ENCODE results near the gene ST3GAL3.
"Not testable (repeated sequence)": the region's sequence is repeated elsewhere in the genome, so short reads cannot be mapped to it uniquely, and the experiment has no call there.

ST3GAL3 gene

DNA sequence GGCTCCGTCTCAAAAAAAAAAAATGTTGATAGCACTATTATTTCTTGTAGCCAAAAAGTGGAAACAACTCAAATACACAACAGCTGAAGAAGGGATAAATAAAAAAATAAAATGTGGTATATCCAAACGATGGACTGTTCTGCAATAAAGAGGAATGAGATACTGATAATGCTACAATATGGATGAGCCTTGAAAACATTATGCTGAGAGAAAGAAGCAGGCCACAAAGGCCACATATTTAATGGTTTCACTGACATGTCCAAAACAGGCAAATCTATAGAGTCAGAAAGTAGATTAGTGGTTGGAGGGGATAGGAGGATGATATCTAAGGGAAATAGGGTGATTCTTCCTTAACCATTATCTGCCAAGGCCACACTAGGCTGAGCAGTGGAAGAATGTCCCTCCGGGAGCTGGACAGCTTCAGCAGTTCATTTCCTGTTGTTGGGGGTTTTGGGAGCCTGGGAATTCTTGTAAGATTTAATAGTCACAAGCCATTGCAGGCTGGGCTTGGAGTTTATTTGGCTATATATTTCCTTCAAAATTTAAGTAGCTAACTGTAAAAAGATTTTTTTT, 53.5 kb downstream of the ST3GAL3 start:
- DNase-seq = no peak

DNA sequence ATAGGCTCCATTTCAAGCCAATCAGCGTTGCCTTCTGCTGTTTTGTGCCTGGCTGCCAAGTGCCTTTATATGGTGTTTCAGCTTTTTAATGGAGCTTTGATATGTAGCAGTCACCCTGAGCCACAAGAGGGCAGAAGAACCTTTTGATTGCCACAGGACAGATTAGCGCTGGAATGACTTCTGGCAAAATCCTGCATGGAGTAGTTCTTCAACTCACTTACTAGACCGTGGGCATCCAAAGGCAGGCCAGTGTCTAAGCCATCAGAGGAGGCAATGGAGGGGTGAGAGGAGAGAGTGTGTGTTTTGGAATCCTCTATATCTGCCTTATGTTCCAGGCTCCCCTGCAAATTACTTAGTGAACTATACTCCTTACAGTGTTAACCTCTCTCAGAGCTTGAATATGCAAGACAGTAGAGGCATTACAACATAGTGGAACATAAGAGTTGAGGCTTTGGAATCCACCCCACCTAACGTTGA, 56.2 kb downstream of the ST3GAL3 start:
- peak; percentile 7 to 25 for DNase-seq

DNA sequence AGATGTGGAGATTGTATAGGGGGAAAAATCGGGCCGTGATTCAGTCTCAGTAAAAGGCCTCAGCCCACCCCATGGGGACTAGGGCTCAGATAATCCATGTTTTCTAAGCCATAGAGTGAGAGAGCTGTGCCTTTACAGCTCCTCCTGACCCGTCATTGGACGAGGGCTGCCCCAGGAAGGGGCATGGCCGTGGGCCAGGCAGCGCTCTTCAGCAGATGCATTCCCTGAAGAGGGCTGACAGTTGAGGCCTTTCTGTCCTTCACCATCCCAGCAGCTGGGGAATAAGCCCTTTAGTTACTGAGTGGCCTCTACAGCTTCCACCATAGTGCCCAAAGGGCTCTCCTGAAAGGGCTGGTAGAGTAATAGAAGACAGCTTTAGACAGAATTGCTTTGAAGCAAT, 57.2 kb downstream of the ST3GAL3 start:
- DNase-seq = no peak

DNA sequence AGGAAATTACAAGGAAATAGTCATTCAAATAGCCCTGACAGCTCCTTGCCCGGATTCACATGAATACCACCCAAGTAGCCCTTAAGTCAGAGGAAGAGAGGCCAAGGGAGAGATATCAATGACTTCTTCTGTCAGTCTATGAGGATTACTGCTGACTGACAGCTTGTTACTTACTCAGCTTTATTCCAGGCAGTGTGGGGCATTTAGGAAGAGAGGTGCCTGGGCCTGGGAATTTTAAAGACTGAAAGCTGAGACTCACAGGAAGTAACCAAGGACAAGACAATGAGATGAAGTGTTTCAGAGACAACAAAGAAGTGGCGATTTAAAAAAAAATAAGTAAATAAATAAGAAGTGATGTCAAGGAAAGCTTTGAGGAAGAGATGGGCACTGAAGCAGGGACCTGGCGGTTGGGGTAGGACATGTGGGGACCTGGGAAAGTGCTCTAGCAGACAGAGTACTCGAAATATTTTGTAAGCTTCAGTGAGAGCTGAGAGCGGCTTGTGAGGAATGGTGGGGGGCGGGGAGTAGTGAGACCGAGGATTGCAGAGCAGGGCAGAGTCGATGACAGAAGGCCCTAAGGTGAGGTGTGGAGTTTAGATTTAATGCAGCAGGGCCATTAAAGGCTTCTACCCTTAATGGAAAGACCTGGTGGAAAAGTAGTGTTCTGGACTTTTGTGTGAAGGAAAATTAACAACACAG, 58.9 kb downstream of the ST3GAL3 start:
- DNase-seq = no peak

DNA sequence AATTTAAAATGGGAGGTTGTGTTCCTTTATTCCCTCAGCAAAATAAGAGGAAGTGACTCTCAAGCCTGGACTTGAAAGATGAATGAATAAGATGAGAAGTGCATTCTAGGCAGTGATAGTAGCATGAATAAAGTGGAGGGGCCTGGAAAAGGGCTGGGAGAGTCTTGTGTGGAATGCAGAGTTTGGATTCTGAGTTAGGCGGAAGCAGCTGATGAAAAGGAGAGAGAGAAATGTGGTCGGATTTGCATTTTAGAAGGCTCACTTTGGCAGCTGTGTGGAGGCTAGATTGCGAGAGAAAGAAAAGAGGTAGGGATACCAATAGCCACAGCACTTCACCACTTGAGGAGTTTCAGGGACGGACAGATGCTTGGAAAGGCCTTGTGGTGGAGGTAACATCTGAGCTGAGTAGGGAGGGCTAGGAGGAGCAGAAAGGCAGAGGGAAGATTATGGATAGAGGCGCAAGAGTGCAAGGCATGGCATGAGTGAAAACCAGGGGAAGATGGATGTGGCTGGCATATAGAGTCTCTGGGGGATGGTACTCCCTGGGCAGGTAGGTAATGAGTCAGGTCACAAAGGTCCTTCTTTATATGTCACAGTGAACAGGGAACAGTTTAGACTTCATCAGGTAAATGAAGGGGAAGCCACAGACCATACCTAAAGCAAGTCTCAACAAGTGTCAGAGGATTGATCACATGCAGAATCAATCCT, 59.6 kb downstream of the ST3GAL3 start:
- DNase-seq = no peak

DNA sequence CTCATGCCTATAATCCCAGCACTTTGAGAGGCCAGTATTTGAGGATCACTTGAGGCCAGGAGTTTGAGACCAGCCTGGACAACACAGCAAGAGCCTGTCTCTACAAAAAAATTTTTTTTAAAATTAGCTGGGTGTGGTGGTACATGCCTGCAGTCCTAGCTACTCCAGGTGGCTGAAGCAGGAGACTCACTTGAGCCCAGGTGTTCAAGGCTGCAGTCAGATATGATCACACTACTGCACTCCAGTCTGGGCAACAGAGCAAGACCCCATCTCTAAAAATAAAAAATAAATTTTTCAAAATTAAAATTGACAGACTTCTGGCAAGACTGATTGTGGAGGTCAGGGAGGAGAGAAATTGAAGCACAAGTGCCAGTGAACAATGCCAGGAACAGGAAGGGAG, 60.8 kb downstream of the ST3GAL3 start:
- DNase-seq = no peak

DNA sequence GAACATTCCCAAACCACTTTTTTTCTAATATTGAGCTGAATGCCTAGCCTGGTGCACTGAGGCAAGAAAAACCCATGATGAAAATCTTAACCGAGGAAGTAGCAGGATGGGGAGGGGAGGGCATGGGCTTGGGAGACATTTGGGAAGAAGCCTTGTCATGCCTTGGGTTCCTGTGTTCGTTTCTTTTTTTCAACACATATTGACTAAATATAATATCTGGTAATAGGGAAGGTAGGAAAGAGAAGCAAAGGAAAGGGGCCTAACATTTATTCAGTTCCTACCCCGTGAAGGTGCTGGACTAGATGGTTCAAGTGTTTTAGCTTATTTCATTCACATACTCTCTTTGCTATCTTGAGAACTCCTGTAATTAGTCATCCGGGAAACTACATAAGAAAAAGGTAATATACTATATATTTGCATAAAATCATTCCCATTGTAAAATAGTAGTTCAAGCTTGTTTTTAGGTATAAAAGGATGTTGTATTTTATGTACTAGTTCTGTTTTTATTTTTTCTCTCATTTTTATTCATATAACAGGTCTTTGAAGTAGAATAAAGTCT, 62.1 kb downstream of the ST3GAL3 start:
- DNase-seq = no peak

DNA sequence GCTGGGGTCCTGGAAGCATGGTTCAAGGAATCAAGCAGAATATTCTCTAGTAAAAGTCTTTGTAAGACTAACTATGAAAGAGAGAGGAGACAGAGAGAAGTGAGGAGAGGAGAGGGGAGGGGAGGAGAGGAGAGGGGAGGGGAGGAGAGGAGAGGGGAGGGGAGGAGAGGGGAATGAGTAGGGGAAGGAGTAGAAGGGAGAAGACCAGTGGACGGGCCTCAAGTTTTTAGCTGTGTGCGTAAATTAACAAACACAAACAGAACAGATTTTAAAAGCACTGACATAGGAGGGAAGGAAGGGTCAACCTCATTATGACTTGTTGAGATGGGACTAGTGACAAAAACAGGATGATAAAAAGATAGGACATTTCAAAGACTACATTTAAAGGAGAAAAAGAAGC, 62.8 kb downstream of the ST3GAL3 start:
- no peak for DNase-seq

DNA sequence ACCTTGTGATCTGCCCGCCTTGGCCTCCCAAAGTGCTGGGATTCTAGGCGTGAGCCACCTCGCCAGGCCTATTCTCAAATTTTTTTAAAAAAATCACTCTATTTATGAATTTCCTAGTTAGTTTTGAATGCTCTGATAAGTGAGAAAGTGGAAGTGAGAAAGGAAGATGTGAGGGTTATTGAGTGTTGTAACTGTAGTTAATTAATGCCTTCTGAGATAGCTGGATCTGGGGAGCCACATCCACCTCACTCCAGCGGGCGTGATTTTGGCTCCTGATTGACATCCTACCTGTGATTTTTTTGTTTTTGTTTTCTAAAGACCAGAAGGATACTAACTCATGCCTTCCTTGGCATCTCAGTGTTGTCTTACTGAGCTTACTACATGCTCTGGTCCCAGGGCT, 65.6 kb downstream of the ST3GAL3 start:
- DNase-seq = no peak

DNA sequence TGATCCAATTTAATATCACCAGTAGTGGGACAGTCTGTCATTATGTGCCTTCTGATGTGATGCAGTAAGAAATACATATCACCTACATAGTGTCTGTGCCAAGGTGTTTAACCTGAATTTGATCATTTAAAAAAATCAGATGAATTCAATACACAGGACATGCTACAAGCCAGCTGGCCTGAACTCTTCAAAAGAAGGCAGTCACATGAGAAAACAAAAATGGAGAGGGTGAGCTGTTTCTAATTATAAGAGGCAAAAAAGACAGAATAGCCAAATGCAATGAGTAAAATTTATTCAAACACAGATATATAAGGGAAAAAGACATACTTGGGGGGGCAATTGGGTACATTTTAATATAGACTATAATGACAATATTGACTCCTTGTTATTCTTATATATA, 66.5 kb downstream of the ST3GAL3 start:
- DNase-seq = no peak

DNA sequence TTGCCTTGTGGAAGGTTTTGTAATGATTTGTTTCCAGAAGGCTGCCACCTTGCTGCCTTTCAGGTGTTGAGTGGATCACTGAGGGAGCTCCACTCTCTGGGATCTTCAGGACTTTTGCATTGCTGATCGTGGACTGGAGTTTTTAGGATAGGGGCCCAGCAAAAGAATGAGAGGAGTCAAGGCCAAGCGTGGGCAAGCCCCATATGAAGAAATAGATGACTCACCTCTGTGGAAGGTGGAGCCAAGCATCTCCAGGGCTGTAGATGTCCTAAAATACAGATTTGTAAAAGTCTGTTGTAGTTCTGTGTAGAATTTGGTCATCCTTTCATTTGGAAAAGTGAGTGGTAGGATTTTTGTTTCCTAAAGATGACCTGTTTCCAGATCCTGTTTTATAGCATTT, 67.0 kb downstream of the ST3GAL3 start:
- no peak for DNase-seq

DNA sequence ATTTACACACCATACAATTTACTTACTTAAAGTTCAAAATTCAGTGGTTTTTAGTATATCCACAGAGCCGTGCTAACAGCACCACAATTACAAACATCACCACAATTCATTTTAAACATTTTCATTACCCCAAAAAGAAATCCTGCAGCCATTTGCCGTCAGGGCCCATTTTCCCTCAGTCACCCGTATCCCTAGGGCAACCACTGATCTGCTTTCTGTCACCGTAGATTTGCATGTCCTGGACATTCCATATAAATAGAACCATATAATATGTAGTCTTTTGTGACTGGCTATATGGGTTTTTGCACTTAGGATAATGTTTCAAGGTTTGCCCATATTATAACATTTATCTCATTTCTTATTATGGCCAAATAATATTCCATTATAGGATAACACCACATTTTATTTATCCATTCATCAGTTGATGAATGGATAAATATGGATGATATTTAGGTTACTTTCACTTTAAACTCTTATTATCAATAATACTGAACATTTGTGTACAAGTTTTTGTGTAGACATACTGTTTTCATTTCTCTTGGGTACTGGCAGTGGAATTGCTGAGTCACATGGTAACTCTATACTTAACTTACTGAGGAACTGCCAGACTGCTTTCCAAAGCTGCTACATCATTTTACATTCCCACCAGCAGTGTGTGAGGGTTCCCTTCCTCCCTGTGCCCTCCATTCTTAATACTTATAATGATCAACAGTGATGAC, 68.9 kb downstream of the ST3GAL3 start:
- DNase-seq = no peak

DNA sequence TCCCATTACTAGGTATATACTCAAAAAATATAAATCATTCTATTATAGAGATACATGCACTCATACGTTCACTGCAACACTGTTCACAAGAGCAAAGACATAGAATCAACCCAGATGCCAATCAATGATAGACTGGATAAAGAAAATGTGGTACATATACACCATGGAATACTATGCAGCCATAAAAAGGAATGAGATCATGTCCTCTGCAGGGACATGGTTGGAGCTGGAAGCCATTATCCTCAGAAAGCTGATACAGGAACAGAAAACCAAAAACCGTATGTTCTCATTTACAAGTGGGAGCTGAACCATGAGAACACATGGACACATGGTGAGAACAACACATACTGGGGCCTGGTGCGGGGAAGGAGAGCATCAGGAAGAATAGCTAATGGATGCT, 70.6 kb downstream of the ST3GAL3 start:
- not testable (repeated sequence) for DNase-seq

DNA sequence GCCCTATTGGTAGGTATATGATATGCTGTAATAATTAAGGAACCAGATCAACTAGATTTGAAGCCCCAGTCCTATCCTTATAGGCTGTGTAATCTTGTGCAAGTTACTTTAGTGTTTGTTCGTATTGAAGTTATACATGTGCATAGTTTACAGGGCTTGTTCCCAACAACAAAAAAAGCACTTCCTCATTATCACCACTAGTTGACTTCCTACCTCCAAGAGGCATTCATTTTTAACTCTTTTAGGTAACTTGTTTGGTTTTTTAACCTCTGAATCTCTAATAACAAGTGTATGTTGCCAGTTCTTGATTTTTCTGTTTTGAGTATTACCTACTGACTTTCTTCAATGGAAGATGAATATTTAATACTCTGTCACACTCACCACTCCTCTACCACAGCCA, 71.9 kb downstream of the ST3GAL3 start:
- DNase-seq = no peak

DNA sequence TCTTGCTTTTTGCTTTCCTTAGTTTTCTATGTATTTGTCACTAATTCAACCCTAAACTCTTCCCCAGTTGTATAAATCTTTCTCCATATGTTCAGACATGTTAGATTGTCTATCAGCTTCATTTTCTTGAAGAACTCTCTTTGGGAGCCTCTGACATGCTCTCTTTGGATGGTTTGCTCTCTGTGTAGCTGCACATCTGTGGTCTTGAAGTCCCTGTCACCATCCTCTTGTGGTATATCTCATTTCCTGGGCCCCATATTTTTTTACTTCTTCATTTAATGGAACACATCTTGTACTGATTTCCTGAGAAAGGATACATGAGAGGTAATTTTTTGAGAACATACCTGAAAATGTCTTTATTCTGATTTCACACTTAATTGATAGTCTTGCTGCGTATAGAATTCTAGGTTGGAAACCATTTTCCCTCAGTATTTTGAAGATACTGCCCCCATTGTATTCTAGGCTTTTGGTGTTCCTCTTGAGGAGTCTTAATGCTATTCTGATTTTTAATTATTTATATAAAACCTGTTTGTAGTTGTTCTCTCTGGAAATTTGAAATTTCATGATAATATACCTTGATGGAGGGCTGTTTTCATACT, 72.6 kb downstream of the ST3GAL3 start:
- DNase-seq = no peak

DNA sequence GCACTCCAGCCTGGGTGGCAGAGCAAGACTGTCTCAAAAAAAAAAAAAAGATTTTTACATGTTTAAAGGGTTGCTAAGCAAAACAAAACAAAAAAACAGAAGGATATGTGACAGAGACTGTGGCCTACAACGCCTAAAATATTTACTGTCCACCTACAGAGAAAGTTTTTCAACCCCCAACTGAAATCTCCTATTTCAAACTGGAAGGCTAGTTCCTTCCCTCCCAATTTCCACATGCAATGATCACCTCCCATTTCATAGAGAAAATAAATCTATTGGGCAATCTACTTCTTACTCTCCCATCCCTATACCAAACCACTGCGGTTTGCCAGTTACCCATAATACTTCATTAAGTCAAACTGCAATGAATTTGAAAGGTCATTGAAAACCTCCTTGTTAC, 74.2 kb downstream of the ST3GAL3 start:
- no peak for DNase-seq

DNA sequence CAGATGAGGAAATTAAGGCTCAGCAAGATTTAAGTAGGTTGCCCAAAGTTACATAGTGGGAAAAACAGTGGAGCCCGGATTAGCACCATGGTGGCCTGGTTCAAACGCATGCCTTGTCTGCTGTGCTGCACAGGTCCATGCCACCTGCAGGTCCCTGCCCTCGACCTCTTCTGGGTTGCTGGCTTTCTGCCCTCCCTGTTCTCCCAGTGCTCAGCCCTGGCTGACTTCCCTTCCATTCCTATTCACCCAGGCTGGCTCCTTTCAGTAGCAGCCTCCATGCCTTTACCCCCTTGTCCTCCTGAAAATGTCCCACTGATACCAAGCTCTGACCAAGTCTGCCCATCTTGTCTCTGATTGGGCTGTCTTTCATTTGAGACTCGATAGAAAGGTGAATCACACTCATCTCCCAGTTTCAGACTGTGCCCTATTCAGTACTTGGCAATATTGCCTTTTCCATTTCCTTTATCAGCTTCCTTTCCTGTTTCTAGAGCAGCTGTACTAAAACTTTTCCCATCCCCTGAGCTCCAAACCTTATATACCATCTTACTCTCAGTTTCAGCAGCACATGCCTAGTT, 75.8 kb downstream of the ST3GAL3 start:
- DNase-seq = no peak

DNA sequence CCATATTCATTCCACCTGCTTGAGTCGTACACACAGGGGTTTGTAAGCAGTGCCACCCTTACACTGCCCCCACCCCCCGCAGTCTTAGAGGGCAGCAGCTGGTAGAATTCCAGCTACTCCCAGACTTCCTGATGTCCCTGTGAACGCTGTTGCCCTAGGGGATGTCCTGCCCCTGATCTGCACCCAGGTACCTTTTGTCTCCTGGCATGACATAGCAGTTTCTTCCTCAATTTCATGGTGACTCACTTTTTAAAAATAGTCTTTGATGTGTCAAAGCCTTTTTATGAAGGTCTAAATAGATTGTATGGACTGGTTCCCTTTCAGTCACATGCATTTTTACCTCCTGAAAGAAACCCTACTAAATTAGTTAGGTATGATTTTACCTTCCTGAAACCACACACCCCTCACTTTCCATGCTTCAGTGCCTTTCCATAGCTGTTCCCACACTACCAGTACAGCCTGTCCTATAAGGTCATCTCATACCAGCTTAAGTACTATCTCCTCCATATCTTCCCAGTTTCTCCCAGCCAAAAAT, 76.4 kb downstream of the ST3GAL3 start:
- DNase-seq = no peak

DNA sequence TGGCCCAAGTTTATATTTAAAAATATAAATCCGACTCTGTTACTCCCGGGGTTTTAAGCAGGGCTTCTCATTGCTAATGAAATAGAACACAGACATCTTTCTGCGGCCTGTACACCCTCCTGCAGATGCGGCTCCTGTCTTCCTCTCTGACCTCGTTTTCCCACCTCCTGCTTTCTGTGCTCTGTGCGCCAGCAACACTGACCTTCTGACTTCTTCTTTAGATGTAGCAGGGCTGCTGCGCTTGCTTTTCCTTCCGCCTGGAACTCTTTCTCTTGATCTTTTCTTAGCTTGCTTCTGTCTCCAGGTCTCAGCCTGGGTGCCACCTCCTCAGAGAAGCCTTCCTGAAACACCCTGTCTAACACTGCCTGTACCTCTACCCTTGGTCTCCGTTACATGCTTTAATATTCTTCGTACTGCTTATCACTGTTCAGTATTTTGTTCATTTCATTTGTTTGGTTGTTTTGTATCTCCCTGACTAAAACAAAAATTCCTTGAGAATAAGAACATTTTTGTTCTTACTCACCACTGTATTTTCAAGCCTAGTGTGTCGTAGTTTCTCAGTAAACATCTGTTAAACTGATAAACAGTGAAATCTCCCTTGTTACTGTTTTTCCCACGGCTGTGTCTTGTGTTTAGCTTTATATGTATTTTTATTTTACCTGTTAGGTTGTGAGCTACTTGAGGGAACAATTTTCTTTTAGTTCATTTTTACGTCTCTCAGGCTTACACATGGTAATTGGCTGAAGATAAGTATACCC, 79.0 kb downstream of the ST3GAL3 start:
- no peak for DNase-seq

DNA sequence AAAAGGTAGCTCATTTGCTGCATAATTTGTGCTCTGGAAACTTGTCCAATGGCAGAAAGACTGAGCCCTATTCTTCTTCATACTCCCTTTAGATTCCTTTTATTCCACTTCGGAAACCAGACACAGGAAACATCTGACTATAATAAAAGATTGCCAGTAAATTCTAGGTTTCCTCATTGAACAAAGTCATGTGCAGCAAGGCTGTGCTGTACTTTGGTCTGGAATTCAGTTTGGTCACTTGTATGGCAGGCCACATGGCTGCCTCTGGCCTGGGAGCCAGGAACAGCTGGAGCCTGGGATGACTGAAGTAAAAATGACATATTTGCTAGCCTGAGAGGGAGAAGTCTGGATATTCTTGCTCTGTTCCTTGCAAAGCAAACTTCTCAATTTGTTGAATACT, 79.6 kb downstream of the ST3GAL3 start:
- no peak for DNase-seq

Measured in activated CD4-positive, alpha-beta T cell treated with anti-CD3 and anti-CD28 coated beads, Interleukin-2, amount 50 U/mL, for 4 hours (primary cell).